ENCODE data around the gene MCC.

GRCh38 chr5:113266913-113267227 is 221.4 kb downstream of the MCC start:
- TF ChIP-seq CTCF (conservative IDR thresholded peaks at IDR 0.05; ENCODE audit: low read length) (no peak), EZH2phosphoT487 (IDR thresholded peaks at IDR 0.05; ENCODE audit: borderline replicate concordance, low read depth, low read length) (no peak)
